HCT116 (cell line): Measurements from ENCODE around the gene LSAMP. TPM values are rescaled to one million over a fixed set of nuclear protein-coding genes. Genes with fewer than 3 reads are reported as not detected.

Source experiments
- ATAC-seq: fragments of 200-7000 bp; cut with Tn5 transposase; 2 replicates; pipeline ENCODE4 v1.9.1; 2020; ENCODE audit warnings: mild to moderate bottlenecking, moderate library complexity
- BruUV-seq: library from RNA; stranded (reverse); fragments of 400-500 nt; replicated peaks from 2 replicates; lab custom pipeline; 2021; lab: Mats Ljungman, UMichigan
- CTCF ChIA-PET: fragments of 300-600 bp; sonication (Branson Sonifier 250); formaldehyde crosslinking; loops from one replicate; lab custom pipeline; 2021; ENCODE audit warnings: antibody characterized with exemption; lab: Charles Lee
- POLR2A ChIA-PET: fragments of 300-600, 350-600 bp; sonication (Branson Sonifier 250); formaldehyde crosslinking; loops from one replicate; lab custom pipeline; 2021; ENCODE audit warnings: antibody characterized with exemption; lab: Charles Lee
- RAD21 ChIA-PET, 2 experiments: fragments of 300-600 bp; sonication (Branson Sonifier 250); formaldehyde crosslinking; loops; one replicate each; lab custom pipeline; 2023; ENCODE audit warnings: low total read pairs in 2 of 2; ENCODE audit not compliant: uncharacterized antibody in 2 of 2, unreplicated experiment in 2 of 2, low non-redundant PET in 1 of 2; lab: Charles Lee
- DNase-seq: peaks from one replicate; pipeline ENCODE4 v3.0.0-alpha.2; 2010; ENCODE audit warnings: low read depth, low spot score
- H2AFZ ChIP-seq: fragments of 200-600 bp; shearing (Covaris generic), sonication (generic); 2 replicates; pipeline ENCODE4 v1.6.1; 2017; ENCODE audit warnings: low read depth, mixed run types, mixed read lengths, antibody characterized with exemption, low read length; ENCODE audit not compliant: poor library complexity, severe bottlenecking
- H3K27ac ChIP-seq: 2 replicates; pipeline ENCODE4 v1.5.1; 2012; ENCODE audit warnings: low read depth, low read length
- H3K27me3 ChIP-seq: fragments of 200-600 bp; sonication (generic); 2 replicates; pipeline ENCODE4 v1.6.1; 2016; ENCODE audit warnings: mixed run types, low read length, mixed read lengths; ENCODE audit not compliant: insufficient read depth
- H3K36me3 ChIP-seq, 2 experiments: fragments of 200-500 bp in 1 of 2; fragments of 200-600 bp in 1 of 2; sonication (Bioruptor generic) in 1 of 2; sonication (generic) in 1 of 2; 2 replicates each; pipeline versions ENCODE4 v1.5.1 to v1.6.1; 2014 to 2016; ENCODE audit warnings: low read length in 2 of 2, inconsistent platforms in 1 of 2, mixed read lengths in 1 of 2, mixed run types in 1 of 2; ENCODE audit not compliant: insufficient read depth in 2 of 2, control insufficient read depth in 1 of 2
- H3K4me1 ChIP-seq, 2 experiments: fragments of 200-600 bp in 1 of 2; sonication (generic) in 1 of 2; 2 replicates each; pipeline versions ENCODE4 v1.5.1 to v1.6.1; 2012 to 2017; ENCODE audit warnings: low read length in 2 of 2, inconsistent platforms in 1 of 2, mild to moderate bottlenecking in 1 of 2, mixed read lengths in 1 of 2, mixed run types in 1 of 2, moderate library complexity in 1 of 2; ENCODE audit not compliant: insufficient read depth in 2 of 2, control insufficient read depth in 1 of 2
- H3K4me2 ChIP-seq: fragments of 200-600 bp; sonication (generic); 2 replicates; pipeline ENCODE4 v1.6.1; 2017; ENCODE audit warnings: mixed run types, low read length, mixed read lengths
- H3K4me3 ChIP-seq, 2 experiments: fragments of 200-600 bp in 1 of 2; sonication (generic) in 1 of 2; replicated peaks in 1 of 2; 2 replicates each; pipeline ENCODE4 v1.5.1; 2011 to 2016; ENCODE audit warnings: low read length in 2 of 2, control low read depth in 1 of 2, low read depth in 1 of 2, mild to moderate bottlenecking in 1 of 2, mixed read lengths in 1 of 2, mixed run types in 1 of 2
- H3K79me2 ChIP-seq: fragments of 200-600 bp; sonication (generic); 2 replicates; pipeline ENCODE4 v1.6.1; 2017; ENCODE audit warnings: mild to moderate bottlenecking, mixed run types, low read length, moderate library complexity, mixed read lengths; ENCODE audit not compliant: insufficient read depth
- H3K9ac ChIP-seq: fragments of 200-600 bp; sonication (generic); 2 replicates; pipeline ENCODE4 v1.6.1; 2016; ENCODE audit warnings: low read length, mixed read lengths
- H3K9me2 ChIP-seq: fragments of 200-600 bp; sonication (generic), shearing (Covaris generic); 2 replicates; pipeline ENCODE4 v1.6.1; 2017; ENCODE audit warnings: mixed run types, mild to moderate bottlenecking, moderate library complexity; ENCODE audit not compliant: insufficient read depth
- H3K9me3 ChIP-seq, 2 experiments: fragments of 200-500 bp in 1 of 2; fragments of 200-600 bp in 1 of 2; sonication (Bioruptor generic) in 1 of 2; sonication (generic) in 1 of 2; 2 replicates each; pipeline ENCODE4 v1.6.1; 2014 to 2017; ENCODE audit warnings: low read length in 2 of 2, mixed read lengths in 2 of 2, inconsistent platforms in 1 of 2, low read depth in 1 of 2, mild to moderate bottlenecking in 1 of 2, mixed run types in 1 of 2, moderate library complexity in 1 of 2; ENCODE audit not compliant: control insufficient read depth in 1 of 2, insufficient read depth in 1 of 2
- H4K20me1 ChIP-seq: fragments of 200-600 bp; sonication (generic), shearing (Covaris generic); 2 replicates; pipeline ENCODE4 v1.6.1; 2017; ENCODE audit warnings: mixed run types, mild to moderate bottlenecking, moderate library complexity; ENCODE audit not compliant: insufficient read depth
- CBX3 ChIP-seq: IDR thresholded peaks from 2 replicates; pipeline ENCODE4 v1.6.1; 2012; ENCODE audit warnings: low read depth
- CEBPB ChIP-seq: IDR thresholded peaks from 2 replicates; pipeline ENCODE4 v1.6.1; 2012; ENCODE audit warnings: low read depth
- EZH2 ChIP-seq: fragments of 200-600 bp; sonication (generic); IDR thresholded peaks from 2 replicates; pipeline ENCODE4 v1.6.1; 2017; ENCODE audit warnings: antibody characterized with exemption, mixed run types
- EZH2phosphoT487 ChIP-seq: fragments of 200-600 bp; IDR thresholded peaks from 2 replicates; pipeline ENCODE4 v1.6.1; 2018; ENCODE audit warnings: antibody characterized with exemption, borderline replicate concordance
- FOSL1 ChIP-seq: IDR thresholded peaks from 2 replicates; pipeline ENCODE4 v1.6.1; 2012; ENCODE audit warnings: low read depth
- POLR2A ChIP-seq: IDR thresholded peaks from 2 replicates; pipeline ENCODE4 v1.7.0; 2011; ENCODE audit warnings: borderline replicate concordance; ENCODE audit not compliant: insufficient read depth, insufficient read length; ENCODE audit errors: extremely low read depth
- POLR2AphosphoS5 ChIP-seq: IDR thresholded peaks from 2 replicates; pipeline ENCODE4 v1.6.1; 2011; ENCODE audit warnings: mild to moderate bottlenecking, low read depth, low read length, moderate library complexity
- RAD21 ChIP-seq: IDR thresholded peaks from 2 replicates; pipeline ENCODE4 v1.6.1; 2012; ENCODE audit warnings: low read depth, mild to moderate bottlenecking
- SIN3A ChIP-seq: IDR thresholded peaks from 2 replicates; pipeline ENCODE4 v1.6.1; 2012; ENCODE audit warnings: low read depth
- SP1 ChIP-seq: IDR thresholded peaks from 2 replicates; pipeline ENCODE4 v1.6.1; 2012; ENCODE audit warnings: low read depth
- SRF ChIP-seq: IDR thresholded peaks from 2 replicates; pipeline ENCODE4 v1.6.1; 2012; ENCODE audit warnings: low read depth
- TCF7L2 ChIP-seq: IDR thresholded peaks from 2 replicates; pipeline ENCODE4 v1.7.0; 2011; ENCODE audit warnings: borderline replicate concordance, inconsistent platforms; ENCODE audit not compliant: insufficient read depth, insufficient read length; ENCODE audit errors: extremely low read depth
- YY1 ChIP-seq: IDR thresholded peaks from 2 replicates; pipeline ENCODE4 v1.6.1; 2011; ENCODE audit warnings: low read length, low read depth, moderate library complexity, mild to moderate bottlenecking; ENCODE audit not compliant: insufficient replicate concordance; ENCODE audit errors: extremely low read depth
- ZNF274 ChIP-seq: fragments of 200-500 bp; sonication (Bioruptor generic); IDR thresholded peaks from 2 replicates; pipeline ENCODE4 v1.6.1; 2014; ENCODE audit warnings: mild to moderate bottlenecking, low read depth, low read length, inconsistent platforms
- intact Hi-C: fragments of 100-400 bp; cut with micrococcal nuclease; formaldehyde crosslinking; loops from 2 replicates; pipeline ENCODE4 v1.10.0; 2022
- total RNA-seq: library from RNA; stranded (reverse); gene quantifications from one replicate; pipeline ENCODE4 v1.2.1, GENCODE V29; 2021; ENCODE audit not compliant: unreplicated experiment
- TF ChIP-seq, protein P1 (sequence below): IDR thresholded peaks from 2 replicates; pipeline ENCODE4 v1.6.1; 2011; ENCODE audit warnings: mild to moderate bottlenecking, low read length, moderate library complexity; ENCODE audit not compliant: insufficient replicate concordance; ENCODE audit errors: extremely low read depth

LSAMP gene
- total RNA-seq, 1 experiment from 2014 or later, result 0.25 TPM

DNA sequence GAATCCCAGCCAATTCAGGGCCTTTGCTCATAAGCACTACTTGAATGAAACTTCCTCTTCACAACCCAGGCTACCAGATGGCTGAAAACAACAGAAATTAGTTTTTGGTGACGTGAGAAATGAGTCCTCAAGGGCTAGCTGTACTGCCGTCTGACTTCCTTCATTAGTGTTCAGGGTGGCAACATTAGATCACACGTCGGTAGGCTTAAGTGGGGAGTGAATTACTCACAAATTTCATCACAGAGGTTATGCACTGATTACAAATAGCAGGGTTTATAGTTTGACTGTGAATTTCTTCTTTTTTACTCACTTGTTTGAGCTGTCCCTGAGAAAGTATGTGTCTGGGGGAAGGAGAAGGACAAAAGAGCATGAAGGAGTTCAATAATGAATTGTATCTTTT is 424.8 kb downstream of the LSAMP start:
- ChIA-PET RAD21 (no interaction called here), CTCF (no interaction called here), POLR2A (no interaction called here)
- H4K20me1 ChIP-seq, result no peaks in the 10 kb centered on the region; the same call in 1 of the 2 replicates
- H3K4me1 ChIP-seq, result no peaks in the 10 kb centered on the region
- no TSS peak for BruUV-seq
- H3K27me3 ChIP-seq, result peaks cover 9% of the 10 kb centered on the region; the same call in 1 of the 2 replicates
- no peak overlapping the region for H3K27ac ChIP-seq
- intact Hi-C loops, result no loop called here
- no peak overlapping the region for H2AFZ ChIP-seq
- H3K36me3 ChIP-seq, result no peaks in the 10 kb centered on the region
- no peak overlapping the region for H3K4me2 ChIP-seq
- DNase-seq, result no peak
- ATAC-seq, result no peak
- H3K9me2 ChIP-seq, result no peaks in the 10 kb centered on the region
- TF ChIP-seq SP1 (no peak), SRF (no peak), TCF7L2 (no peak), FOSL1 (no peak), ZNF274 (no peak), EZH2phosphoT487 (no peak), RAD21 (no peak), POLR2AphosphoS5 (no peak), CEBPB (no peak), EZH2 (no peak), CBX3 (no peak), YY1 (no peak), SIN3A (no peak), POLR2A (no peak)
- TF ChIP-seq, protein P1, sequence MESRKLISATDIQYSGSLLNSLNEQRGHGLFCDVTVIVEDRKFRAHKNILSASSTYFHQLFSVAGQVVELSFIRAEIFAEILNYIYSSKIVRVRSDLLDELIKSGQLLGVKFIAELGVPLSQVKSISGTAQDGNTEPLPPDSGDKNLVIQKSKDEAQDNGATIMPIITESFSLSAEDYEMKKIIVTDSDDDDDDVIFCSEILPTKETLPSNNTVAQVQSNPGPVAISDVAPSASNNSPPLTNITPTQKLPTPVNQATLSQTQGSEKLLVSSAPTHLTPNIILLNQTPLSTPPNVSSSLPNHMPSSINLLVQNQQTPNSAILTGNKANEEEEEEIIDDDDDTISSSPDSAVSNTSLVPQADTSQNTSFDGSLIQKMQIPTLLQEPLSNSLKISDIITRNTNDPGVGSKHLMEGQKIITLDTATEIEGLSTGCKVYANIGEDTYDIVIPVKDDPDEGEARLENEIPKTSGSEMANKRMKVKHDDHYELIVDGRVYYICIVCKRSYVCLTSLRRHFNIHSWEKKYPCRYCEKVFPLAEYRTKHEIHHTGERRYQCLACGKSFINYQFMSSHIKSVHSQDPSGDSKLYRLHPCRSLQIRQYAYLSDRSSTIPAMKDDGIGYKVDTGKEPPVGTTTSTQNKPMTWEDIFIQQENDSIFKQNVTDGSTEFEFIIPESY, result no peak
- no peak overlapping the region for H3K9ac ChIP-seq
- H3K9me3 ChIP-seq, result no peaks in the 10 kb centered on the region
- H3K79me2 ChIP-seq, result no peaks in the 10 kb centered on the region
- H3K4me3 ChIP-seq, result no peak overlapping the region
